OCI-LY7 (cell line): ENCODE data around the gene RELN. TPM values are rescaled to one million over a fixed set of nuclear protein-coding genes. Genes with fewer than 3 reads are reported as not detected.

Source experiments
- BruUV-seq: library from RNA; stranded (reverse); fragments of 400-500 nt; replicated peaks from 2 replicates; lab custom pipeline; 2021; lab: Mats Ljungman, UMichigan
- CTCF ChIA-PET: fragments of 300-600 bp; sonication (Branson Sonifier 250); formaldehyde crosslinking; loops from one replicate; lab custom pipeline; 2022; ENCODE audit warnings: antibody characterized with exemption; ENCODE audit not compliant: unreplicated experiment; lab: Charles Lee
- POLR2A ChIA-PET: fragments of 300-600 bp; sonication (Branson Sonifier 250); formaldehyde crosslinking; loops from one replicate; lab custom pipeline; 2022; ENCODE audit warnings: antibody characterized with exemption; lab: Charles Lee
- DNase-seq: peaks from one replicate; pipeline ENCODE4 v3.0.0-alpha.2; 2015; ENCODE audit warnings: low spot score
- H2AFZ ChIP-seq: fragments of 200-600 bp; sonication (generic), shearing (Covaris generic); 2 replicates; pipeline ENCODE4 v1.6.1; 2014; ENCODE audit warnings: mild to moderate bottlenecking, antibody characterized with exemption, low read length, moderate library complexity
- H3K27ac ChIP-seq: fragments of 200-600 bp; sonication (generic); 2 replicates; pipeline ENCODE4 v1.5.1; 2014; ENCODE audit warnings: mixed run types, low read depth, mild to moderate bottlenecking, moderate library complexity, low read length, inconsistent platforms; ENCODE audit not compliant: poor library complexity, severe bottlenecking
- H3K36me3 ChIP-seq: fragments of 200-600 bp; sonication (generic); 2 replicates; pipeline ENCODE4 v1.6.1; 2014; ENCODE audit warnings: mild to moderate bottlenecking, antibody characterized with exemption, low read length, moderate library complexity, mixed read lengths; ENCODE audit not compliant: insufficient read depth
- H3K4me1 ChIP-seq: fragments of 200-600 bp; sonication (generic); 2 replicates; pipeline ENCODE4 v1.5.1; 2014; ENCODE audit warnings: mild to moderate bottlenecking, low read length; ENCODE audit not compliant: insufficient read depth, poor library complexity, severe bottlenecking
- H3K4me2 ChIP-seq: fragments of 200-600 bp; sonication (generic); 2 replicates; pipeline ENCODE4 v1.6.1; 2014; ENCODE audit warnings: mild to moderate bottlenecking, low read length
- H3K4me3 ChIP-seq: fragments of 200-600 bp; sonication (generic); 2 replicates; pipeline ENCODE4 v1.5.1; 2014; ENCODE audit warnings: mild to moderate bottlenecking, low read depth, low read length; ENCODE audit not compliant: poor library complexity, severe bottlenecking
- H3K79me2 ChIP-seq: fragments of 200-600 bp; sonication (generic); 2 replicates; pipeline ENCODE4 v1.6.1; 2016; ENCODE audit warnings: low read depth, mild to moderate bottlenecking, low read length, moderate library complexity, mixed read lengths; ENCODE audit not compliant: insufficient read depth
- H3K9me2 ChIP-seq: fragments of 200-600 bp; sonication (generic); 2 replicates; pipeline ENCODE4 v1.6.1; 2016; ENCODE audit warnings: mild to moderate bottlenecking, low read length, mixed read lengths; ENCODE audit not compliant: insufficient read depth
- H3K9me3 ChIP-seq: fragments of 200-600 bp; sonication (generic); 2 replicates; pipeline ENCODE4 v1.6.1; 2014; ENCODE audit warnings: mild to moderate bottlenecking, mixed run types, low read length, mixed read lengths
- H4K20me1 ChIP-seq: fragments of 200-600 bp; sonication (generic); 2 replicates; pipeline ENCODE4 v1.6.1; 2014; ENCODE audit warnings: mild to moderate bottlenecking, antibody characterized with exemption, low read length, moderate library complexity, mixed read lengths; ENCODE audit not compliant: insufficient read depth
- EZH2phosphoT487 ChIP-seq: fragments of 200-600 bp; sonication (generic); IDR thresholded peaks from 2 replicates; pipeline ENCODE4 v1.6.1; 2018; ENCODE audit warnings: low read depth, borderline replicate concordance, mild to moderate bottlenecking, mixed run types, antibody characterized with exemption, low read length, moderate library complexity, mixed read lengths
- intact Hi-C: fragments of 100-400 bp; cut with micrococcal nuclease; formaldehyde crosslinking; loops from one replicate; pipeline ENCODE4 v1.10.0; 2022; ENCODE audit not compliant: unreplicated experiment
- total RNA-seq, 2 experiments: library from RNA; depleted of rRNA in 1 of 2; stranded (reverse); fragments of >200 nt in 1 of 2; shearing (Covaris generic) in 1 of 2; gene quantifications; 2 replicates each; pipeline ENCODE4 v1.2.3, GENCODE V29; 2014 to 2022
- TF ChIP-seq, protein P1 (sequence below): fragments of 200-600 bp; sonication (generic); conservative IDR thresholded peaks from 2 replicates; pipeline ENCODE4 v1.5.1; 2014; ENCODE audit warnings: mild to moderate bottlenecking, antibody characterized with exemption, low read length, moderate library complexity, mixed read lengths

Gene RELN
- total RNA-seq, 2 experiments from 2014 or later, result not detected

DNA sequence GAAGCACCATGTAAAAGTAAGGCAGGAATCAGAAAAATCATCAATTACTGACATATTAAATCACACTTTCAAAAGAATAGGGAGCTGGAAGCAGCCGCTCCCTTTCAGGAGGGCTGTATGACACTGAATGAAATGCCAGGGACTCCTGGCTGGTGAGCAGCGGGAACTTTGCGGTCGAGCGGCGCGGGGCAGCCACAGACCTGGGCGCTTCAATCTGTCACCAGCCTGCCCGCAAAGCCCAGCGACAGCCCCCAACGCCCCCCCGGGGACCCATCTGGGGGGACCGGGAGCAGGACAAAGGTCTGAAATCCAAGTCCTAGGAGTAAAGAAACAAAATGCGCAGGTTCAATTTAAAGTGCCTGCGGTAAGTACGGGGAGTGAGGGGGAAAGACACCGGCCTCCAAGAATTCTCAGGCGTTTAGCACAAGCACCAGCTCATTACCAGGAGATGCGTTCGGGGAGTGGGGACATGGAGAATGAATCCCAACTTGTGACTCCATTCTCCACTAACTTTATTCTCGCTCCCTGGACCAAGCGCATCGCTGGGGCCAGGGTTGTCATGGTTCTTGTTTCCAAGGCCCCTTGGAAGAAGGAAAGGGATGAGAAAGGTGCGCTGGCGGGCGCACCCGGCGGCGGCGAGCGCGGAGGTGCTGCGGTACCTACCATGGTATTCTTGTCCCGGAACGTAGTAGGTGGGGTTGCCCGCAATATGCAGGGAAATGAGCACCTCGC is 824 bp downstream of the RELN start:
- DNase-seq, result no peak
- intact Hi-C loops, result no loop called here
- TF ChIP-seq EZH2phosphoT487, result no peak
- TF ChIP-seq, protein P1, sequence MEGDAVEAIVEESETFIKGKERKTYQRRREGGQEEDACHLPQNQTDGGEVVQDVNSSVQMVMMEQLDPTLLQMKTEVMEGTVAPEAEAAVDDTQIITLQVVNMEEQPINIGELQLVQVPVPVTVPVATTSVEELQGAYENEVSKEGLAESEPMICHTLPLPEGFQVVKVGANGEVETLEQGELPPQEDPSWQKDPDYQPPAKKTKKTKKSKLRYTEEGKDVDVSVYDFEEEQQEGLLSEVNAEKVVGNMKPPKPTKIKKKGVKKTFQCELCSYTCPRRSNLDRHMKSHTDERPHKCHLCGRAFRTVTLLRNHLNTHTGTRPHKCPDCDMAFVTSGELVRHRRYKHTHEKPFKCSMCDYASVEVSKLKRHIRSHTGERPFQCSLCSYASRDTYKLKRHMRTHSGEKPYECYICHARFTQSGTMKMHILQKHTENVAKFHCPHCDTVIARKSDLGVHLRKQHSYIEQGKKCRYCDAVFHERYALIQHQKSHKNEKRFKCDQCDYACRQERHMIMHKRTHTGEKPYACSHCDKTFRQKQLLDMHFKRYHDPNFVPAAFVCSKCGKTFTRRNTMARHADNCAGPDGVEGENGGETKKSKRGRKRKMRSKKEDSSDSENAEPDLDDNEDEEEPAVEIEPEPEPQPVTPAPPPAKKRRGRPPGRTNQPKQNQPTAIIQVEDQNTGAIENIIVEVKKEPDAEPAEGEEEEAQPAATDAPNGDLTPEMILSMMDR, result no peak
- no TSS peak for BruUV-seq
- Histone ChIP-seq H2AFZ (no peak overlapping the region), H3K27ac (no peak overlapping the region), H3K4me2 (no peak overlapping the region), H3K9me3 (no peaks in the 10 kb centered on the region), H4K20me1 (no peaks in the 10 kb centered on the region), H3K4me1 (no peaks in the 10 kb centered on the region), H3K36me3 (no peaks in the 10 kb centered on the region), H3K9me2 (no peaks in the 10 kb centered on the region), H3K79me2 (no peaks in the 10 kb centered on the region), H3K4me3 (no peak overlapping the region)
- POLR2A ChIA-PET, result interaction anchor here (0.7 kb wide), 1 partner anchor 41 kb away, joined by 3 read pairs; no protein-coding TSS in a partner anchor
- CTCF ChIA-PET, result no interaction called here

DNA sequence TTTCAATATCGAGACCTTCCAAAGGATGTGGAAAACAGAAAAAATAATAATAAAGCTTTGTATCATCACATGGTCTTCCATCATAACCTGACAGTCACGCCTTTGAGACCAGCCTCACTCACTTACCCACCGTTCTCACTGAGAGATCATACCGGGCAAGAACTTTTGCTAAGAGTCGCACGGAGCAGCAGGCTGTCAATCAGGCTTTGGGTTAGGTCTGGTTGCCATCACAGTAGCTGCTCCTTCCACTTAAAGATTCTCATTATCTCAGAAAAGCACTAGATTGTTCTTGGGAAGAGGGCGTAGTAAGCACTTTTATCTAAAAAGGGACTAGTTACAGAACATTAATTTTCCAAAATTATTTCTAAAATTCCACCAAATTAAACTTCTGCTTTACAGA is 2.0 kb downstream of the RELN start:
- no peak overlapping the region for H2AFZ ChIP-seq
- TF ChIP-seq, protein P1, result no peak
- no peak for TF ChIP-seq EZH2phosphoT487
- H3K79me2 ChIP-seq, result no peaks in the 10 kb centered on the region
- H3K27ac ChIP-seq, result no peak overlapping the region
- CTCF ChIA-PET, result no interaction called here
- no peak overlapping the region for H3K4me3 ChIP-seq
- POLR2A ChIA-PET, result interaction anchor here (0.7 to 1.1 kb wide), 2 partner anchors 45 to 69 kb away, joined by 4 read pairs; no protein-coding TSS in a partner anchor
- no peaks in the 10 kb centered on the region for H3K4me1 ChIP-seq
- no peak for DNase-seq
- no peak overlapping the region for H3K4me2 ChIP-seq
- no peaks in the 10 kb centered on the region for H3K36me3 ChIP-seq
- BruUV-seq, result no TSS peak
- no peaks in the 10 kb centered on the region for H4K20me1 ChIP-seq
- no peaks in the 10 kb centered on the region for H3K9me3 ChIP-seq
- intact Hi-C loops, result no loop called here
- no peaks in the 10 kb centered on the region for H3K9me2 ChIP-seq

DNA sequence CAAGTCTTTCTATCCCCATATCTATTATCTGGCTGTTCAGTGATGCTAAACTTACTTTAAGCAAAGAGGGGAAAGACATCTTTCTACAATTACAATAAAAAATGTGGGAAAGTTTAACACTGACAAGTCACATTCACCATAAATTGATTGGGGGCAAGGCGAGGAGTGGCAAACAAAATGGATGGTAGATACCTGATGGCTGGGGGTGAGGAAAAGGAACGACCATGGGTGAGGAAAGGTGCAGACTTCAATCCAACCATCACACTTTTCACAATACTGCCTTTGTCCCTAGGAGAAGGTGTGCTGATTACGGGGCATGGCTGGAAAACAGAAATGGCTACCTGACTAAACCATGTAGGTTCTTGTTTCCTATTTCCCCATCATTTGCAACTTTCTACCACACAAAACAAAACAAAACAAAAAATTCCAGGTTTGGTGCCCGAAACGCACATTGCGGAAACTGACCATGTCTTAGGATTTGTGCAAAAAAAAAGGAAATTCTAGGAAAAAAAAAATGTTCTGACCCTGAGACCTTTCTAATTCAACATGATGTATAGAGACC is 3.8 kb downstream of the RELN start:
- Histone ChIP-seq H4K20me1 (no peaks in the 10 kb centered on the region), H3K36me3 (no peaks in the 10 kb centered on the region), H3K27ac (no peak overlapping the region), H3K4me3 (no peak overlapping the region), H2AFZ (no peak overlapping the region), H3K79me2 (no peaks in the 10 kb centered on the region), H3K4me2 (no peak overlapping the region), H3K9me3 (no peaks in the 10 kb centered on the region), H3K9me2 (no peaks in the 10 kb centered on the region), H3K4me1 (no peaks in the 10 kb centered on the region)
- BruUV-seq, result no TSS peak
- POLR2A ChIA-PET, result no interaction called here
- TF ChIP-seq, protein P1, result no peak
- no peak for TF ChIP-seq EZH2phosphoT487
- CTCF ChIA-PET, result no interaction called here
- intact Hi-C loops, result no loop called here
- DNase-seq, result no peak
